MCF 10A (cell line): ENCODE data around the gene KRTAP10-6. TPM values are rescaled to one million over a fixed set of nuclear protein-coding genes. Genes with fewer than 3 reads are reported as not detected.

Experiments used
- BruUV-seq: library from RNA; stranded (reverse); fragments of 400-500 nt; replicated peaks from 2 replicates; lab custom pipeline; 2021; lab: Mats Ljungman, UMichigan
- CTCF ChIA-PET: fragments of 300-600 bp; sonication (Branson Sonifier 250); formaldehyde crosslinking; extraction: SDS; loops from one replicate; lab custom pipeline; 2021; ENCODE audit warnings: antibody characterized with exemption, inconsistent platforms; lab: Yijun Ruan, JAX
- POLR2A ChIA-PET: fragments of 300-600, 350-650 bp; sonication (Branson Sonifier 250); formaldehyde crosslinking; extraction: SDS; loops from one replicate; lab custom pipeline; 2020; ENCODE audit warnings: antibody characterized with exemption, inconsistent platforms; lab: Yijun Ruan, JAX
- DNase-seq: peaks from one replicate; pipeline ENCODE4 v3.0.0-alpha.2; 2018; ENCODE audit not compliant: unreplicated experiment
- H3K27ac Mint-ChIP-seq: one replicate; pipeline ENCODE4 v1.8.0; 2022; ENCODE audit warnings: mild to moderate bottlenecking, low read depth, mixed read lengths; ENCODE audit not compliant: unreplicated experiment
- H3K27me3 Mint-ChIP-seq: one replicate; pipeline ENCODE4 v1.8.0; 2022; ENCODE audit warnings: mixed read lengths; ENCODE audit not compliant: insufficient read depth, unreplicated experiment
- H3K36me3 Mint-ChIP-seq: one replicate; pipeline ENCODE4 v1.8.0; 2022; ENCODE audit warnings: mild to moderate bottlenecking, moderate library complexity, mixed read lengths; ENCODE audit not compliant: insufficient read depth, unreplicated experiment
- H3K4me1 Mint-ChIP-seq: one replicate; pipeline ENCODE4 v1.8.0; 2022; ENCODE audit warnings: mixed read lengths; ENCODE audit not compliant: insufficient read depth, unreplicated experiment
- H3K4me3 Mint-ChIP-seq: one replicate; pipeline ENCODE4 v1.8.0; 2022; ENCODE audit warnings: mild to moderate bottlenecking, moderate library complexity, mixed read lengths; ENCODE audit not compliant: unreplicated experiment
- H3K9me3 Mint-ChIP-seq: one replicate; pipeline ENCODE4 v1.8.0; 2022; ENCODE audit warnings: mixed read lengths; ENCODE audit not compliant: unreplicated experiment
- CTCF ChIP-seq: fragments of 200-600 bp; IDR thresholded peaks from one replicate; pipeline ENCODE4 v1.8.0; 2022; ENCODE audit warnings: antibody characterized with exemption, mild to moderate bottlenecking; ENCODE audit not compliant: unreplicated experiment
- intact Hi-C: fragments of 100-400 bp; cut with micrococcal nuclease; formaldehyde crosslinking; loops from 2 replicates; pipeline ENCODE4 v1.14.1; 2022
- total RNA-seq: library from RNA; stranded (reverse); gene quantifications from 2 replicates; pipeline ENCODE4 v1.2.3, GENCODE V29; 2022

Gene KRTAP10-6
- total RNA-seq, 1 experiment from 2014 or later, result not detected

- no peak for TF ChIP-seq CTCF
- no peak for DNase-seq
- peaks cover 45% of the 10 kb centered on the region for H3K27me3 Mint-ChIP-seq
- peaks cover 7% of the 10 kb centered on the region for H3K4me1 Mint-ChIP-seq
- H3K9me3 Mint-ChIP-seq, result peaks cover 25% of the 10 kb centered on the region
- H3K27ac Mint-ChIP-seq, result no peak overlapping the region
- CTCF ChIA-PET, result interaction anchor here (0.6 kb wide), 1 partner anchor 28 kb away, joined by 4 read pairs; no protein-coding TSS in a partner anchor
- BruUV-seq, result no TSS peak
- no peak overlapping the region for H3K4me3 Mint-ChIP-seq
- intact Hi-C loops, result no loop called here
- POLR2A ChIA-PET, result no interaction called here
- no peaks in the 10 kb centered on the region for H3K36me3 Mint-ChIP-seq
These were observed 19.2 kb downstream of the KRTAP10-6 start for GRCh38 chr21:44572959-44573583.

DNA sequence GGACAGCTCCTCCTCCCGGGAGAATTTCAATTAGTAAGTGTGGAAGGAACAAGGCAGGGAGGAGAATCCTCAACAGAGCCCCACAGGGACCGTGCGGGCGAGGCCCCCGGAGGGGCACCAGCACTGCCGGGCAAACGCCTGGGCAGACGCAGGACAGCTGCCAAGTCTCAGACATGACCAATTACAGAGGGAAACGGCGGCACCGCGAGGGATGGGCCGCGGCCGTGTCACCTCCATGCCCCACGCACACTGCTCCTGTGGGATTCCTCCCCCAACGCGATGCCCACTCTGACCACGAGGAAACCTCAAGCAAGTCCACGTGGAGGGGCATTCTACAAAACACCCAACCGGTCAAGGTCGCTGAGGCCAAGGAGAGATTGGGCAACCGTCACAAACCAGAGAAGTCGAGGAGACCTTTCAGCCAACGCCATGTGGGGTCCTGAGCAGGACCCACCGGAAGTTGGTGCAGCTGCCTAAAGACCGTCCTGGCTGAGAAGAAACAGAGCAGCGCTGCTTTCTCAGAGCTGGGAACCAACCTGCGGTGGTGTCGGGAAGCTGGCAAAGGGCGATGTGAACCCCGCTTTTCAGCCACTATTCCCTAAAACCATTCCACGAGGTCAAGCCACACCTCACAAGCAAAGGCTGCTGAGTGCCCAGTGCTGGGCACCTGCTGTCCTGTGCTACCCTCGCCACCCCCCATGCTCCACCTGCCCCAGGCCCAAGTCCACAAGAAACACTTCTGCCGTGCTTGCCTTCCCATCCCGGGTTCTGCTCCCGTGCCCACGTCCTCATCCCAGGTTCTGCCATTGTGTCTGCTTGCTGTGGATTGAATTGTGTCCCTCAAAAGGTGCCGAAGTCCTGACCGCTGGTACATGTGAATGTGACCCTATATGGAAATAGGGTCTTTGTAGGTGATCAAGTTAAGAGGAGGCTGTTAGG is 20.2 kb downstream of the KRTAP10-6 start:
- ChIA-PET CTCF (no interaction called here), POLR2A (no interaction called here)
- DNase-seq, result no peak
- Mint-ChIP-seq H3K9me3 (peaks cover 20% of the 10 kb centered on the region), H3K4me3 (no peak overlapping the region), H3K4me1 (peaks cover 7% of the 10 kb centered on the region), H3K27me3 (peaks cover 45% of the 10 kb centered on the region), H3K27ac (no peak overlapping the region), H3K36me3 (no peaks in the 10 kb centered on the region)
- intact Hi-C loops, result no loop called here
- no peak for TF ChIP-seq CTCF
- no TSS peak for BruUV-seq

DNA sequence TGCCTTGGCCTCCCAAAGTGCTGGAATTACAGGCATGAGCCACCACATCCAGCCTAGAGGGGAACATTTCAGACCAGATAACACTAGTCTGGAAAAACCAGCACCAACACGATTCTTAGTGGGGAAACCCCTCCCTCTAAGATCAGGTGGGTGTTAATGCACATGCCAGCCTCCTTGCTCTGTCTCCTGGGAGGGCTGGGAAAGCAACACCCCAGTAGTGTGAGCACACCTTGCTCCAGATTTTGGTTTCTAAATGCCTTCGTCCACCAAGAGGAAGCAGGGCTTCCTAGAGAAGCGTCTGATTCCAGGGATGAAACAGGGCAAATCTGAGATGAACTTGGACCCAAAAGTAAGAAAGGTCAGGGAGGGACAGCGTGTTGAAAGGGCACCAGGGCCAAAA is 21.0 kb downstream of the KRTAP10-6 start:
- peaks cover 17% of the 10 kb centered on the region for H3K9me3 Mint-ChIP-seq
- BruUV-seq, result no TSS peak
- no peaks in the 10 kb centered on the region for H3K36me3 Mint-ChIP-seq
- no peak overlapping the region for H3K27ac Mint-ChIP-seq
- no peak for DNase-seq
- intact Hi-C loops, result no loop called here
- peaks cover 7% of the 10 kb centered on the region for H3K4me1 Mint-ChIP-seq
- peaks cover 45% of the 10 kb centered on the region for H3K27me3 Mint-ChIP-seq
- CTCF ChIA-PET, result no interaction called here
- no peak overlapping the region for H3K4me3 Mint-ChIP-seq
- no peak for TF ChIP-seq CTCF
- POLR2A ChIA-PET, result no interaction called here

- intact Hi-C loops, result no loop called here
- Mint-ChIP-seq H3K27ac (no peak overlapping the region), H3K27me3 (peaks cover 34% of the 10 kb centered on the region), H3K4me3 (no peak overlapping the region), H3K9me3 (peaks cover 17% of the 10 kb centered on the region), H3K4me1 (peaks cover 6% of the 10 kb centered on the region), H3K36me3 (no peaks in the 10 kb centered on the region)
- no peak for TF ChIP-seq CTCF
- no TSS peak for BruUV-seq
- ChIA-PET POLR2A (no interaction called here), CTCF (interaction anchor here (0.6 to 0.9 kb wide), 2 partner anchors 11 to 653 kb away, joined by 3 read pairs; partner anchors contain the start of gene KRTAP10-5)
- DNase-seq, result no peak
These were observed 22.3 kb downstream of the KRTAP10-6 start for GRCh38 chr21:44569861-44570517.
